Measurements from ENCODE around the gene ARHGEF2. TPM values are rescaled to one million over a fixed set of nuclear protein-coding genes. Genes with fewer than 3 reads are reported as not detected.
A peak's percentile ranks its signal among the peaks of the same experiment; 100 is the strongest.

Gene ARHGEF2
- total and polyA plus RNA-seq, 9 of the 15 experiments (the other 6 are each of a cell fraction or from before 2014, with no cell fraction given): 7.1 to 162 (median 62.2) TPM

DNA sequence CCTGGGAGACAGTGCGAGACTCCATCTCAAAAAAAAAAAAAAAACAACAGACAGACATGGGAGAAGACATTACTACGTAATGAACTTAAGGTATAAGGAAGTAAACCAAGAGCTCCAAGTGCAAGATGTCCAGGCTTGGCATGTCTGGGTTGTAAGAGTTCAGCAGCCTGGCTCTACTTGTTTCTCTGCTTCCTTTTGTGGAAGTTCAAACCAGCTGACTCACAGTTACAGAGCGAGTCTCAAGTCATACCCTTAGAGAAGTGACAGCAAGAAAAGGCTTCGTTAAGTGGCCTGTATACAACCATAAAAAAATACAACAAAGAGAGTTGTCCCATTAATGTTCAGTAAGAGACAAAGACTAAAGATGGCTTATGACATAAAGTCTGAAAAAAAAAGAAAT is 68.5 kb downstream of the ARHGEF2 start (continued):
- TF ChIP-seq FOSL1 (tag; conservative IDR thresholded peaks at IDR 0.05): 0 out of 2 replicates have a peak, but pooled peaks have one; percentile 3
- TF ChIP-seq ZSCAN32 (CRISPR knock-in tag; IDR thresholded peaks at IDR 0.05): no peak
- no peak for TF ChIP-seq TAF9B (IDR thresholded peaks at IDR 0.05; ENCODE audit: partially characterized antibody)
- no peak for TF ChIP-seq ZNF121 (CRISPR knock-in tag; conservative IDR thresholded peaks at IDR 0.05)
- no peak for TF ChIP-seq ZKSCAN8 (CRISPR knock-in tag; IDR thresholded peaks at IDR 0.05)
- TF ChIP-seq, protein P1, sequence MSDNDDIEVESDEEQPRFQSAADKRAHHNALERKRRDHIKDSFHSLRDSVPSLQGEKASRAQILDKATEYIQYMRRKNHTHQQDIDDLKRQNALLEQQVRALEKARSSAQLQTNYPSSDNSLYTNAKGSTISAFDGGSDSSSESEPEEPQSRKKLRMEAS (CRISPR knock-in tag; IDR thresholded peaks at IDR 0.05): no peak
- TF ChIP-seq FOXK2 (conservative IDR thresholded peaks at IDR 0.05 in 1 of 2, IDR thresholded peaks at IDR 0.05 in 1 of 2; ENCODE audit: low read depth in 2 of 2): peak; percentile 25 to 29; a peak in 2 of 4 replicates
- TF ChIP-seq FOXJ2 (tag; IDR thresholded peaks at IDR 0.05): no peak
- no peak for TF ChIP-seq HEY1 (CRISPR knock-in tag; IDR thresholded peaks at IDR 0.05; ENCODE audit: borderline replicate concordance)
- TF ChIP-seq MEF2D (tag; conservative IDR thresholded peaks at IDR 0.05; ENCODE audit: low read depth): no peak
- no peak for TF ChIP-seq PPARD (CRISPR knock-in tag; IDR thresholded peaks at IDR 0.05)
- TF ChIP-seq MAFG (tag; conservative IDR thresholded peaks at IDR 0.05): peak; percentile 73
- no peak for TF ChIP-seq ARNT (IDR thresholded peaks at IDR 0.05)
- no peak for TF ChIP-seq ZNF589 (CRISPR knock-in tag; IDR thresholded peaks at IDR 0.05; ENCODE audit: low read depth)
- TF ChIP-seq, protein P2, sequence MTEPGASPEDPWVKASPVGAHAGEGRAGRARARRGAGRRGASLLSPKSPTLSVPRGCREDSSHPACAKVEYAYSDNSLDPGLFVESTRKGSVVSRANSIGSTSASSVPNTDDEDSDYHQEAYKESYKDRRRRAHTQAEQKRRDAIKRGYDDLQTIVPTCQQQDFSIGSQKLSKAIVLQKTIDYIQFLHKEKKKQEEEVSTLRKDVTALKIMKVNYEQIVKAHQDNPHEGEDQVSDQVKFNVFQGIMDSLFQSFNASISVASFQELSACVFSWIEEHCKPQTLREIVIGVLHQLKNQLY (CRISPR knock-in tag; conservative IDR thresholded peaks at IDR 0.05): no peak
- TF ChIP-seq, protein P3, sequence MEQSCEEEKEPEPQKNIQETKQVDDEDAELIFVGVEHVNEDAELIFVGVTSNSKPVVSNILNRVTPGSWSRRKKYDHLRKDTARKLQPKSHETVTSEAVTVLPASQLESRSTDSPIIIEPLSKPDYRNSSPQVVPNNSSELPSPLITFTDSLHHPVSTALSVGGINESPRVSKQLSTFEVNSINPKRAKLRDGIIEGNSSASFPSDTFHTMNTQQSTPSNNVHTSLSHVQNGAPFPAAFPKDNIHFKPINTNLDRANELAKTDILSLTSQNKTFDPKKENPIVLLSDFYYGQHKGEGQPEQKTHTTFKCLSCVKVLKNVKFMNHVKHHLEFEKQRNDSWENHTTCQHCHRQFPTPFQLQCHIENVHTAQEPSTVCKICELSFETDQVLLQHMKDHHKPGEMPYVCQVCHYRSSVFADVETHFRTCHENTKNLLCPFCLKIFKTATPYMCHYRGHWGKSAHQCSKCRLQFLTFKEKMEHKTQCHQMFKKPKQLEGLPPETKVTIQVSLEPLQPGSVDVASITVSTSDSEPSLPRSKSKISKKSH (CRISPR knock-in tag; IDR thresholded peaks at IDR 0.05): no peak
- TF ChIP-seq NR2C1 (IDR thresholded peaks at IDR 0.05): no peak
- TF ChIP-seq NR2C1 (tag; IDR thresholded peaks at IDR 0.05): no peak
- TF ChIP-seq, protein P4, sequence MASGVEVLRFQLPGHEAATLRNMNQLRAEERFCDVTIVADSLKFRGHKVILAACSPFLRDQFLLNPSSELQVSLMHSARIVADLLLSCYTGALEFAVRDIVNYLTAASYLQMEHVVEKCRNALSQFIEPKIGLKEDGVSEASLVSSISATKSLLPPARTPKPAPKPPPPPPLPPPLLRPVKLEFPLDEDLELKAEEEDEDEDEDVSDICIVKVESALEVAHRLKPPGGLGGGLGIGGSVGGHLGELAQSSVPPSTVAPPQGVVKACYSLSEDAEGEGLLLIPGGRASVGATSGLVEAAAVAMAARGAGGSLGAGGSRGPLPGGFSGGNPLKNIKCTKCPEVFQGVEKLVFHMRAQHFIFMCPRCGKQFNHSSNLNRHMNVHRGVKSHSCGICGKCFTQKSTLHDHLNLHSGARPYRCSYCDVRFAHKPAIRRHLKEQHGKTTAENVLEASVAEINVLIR (CRISPR knock-in tag; IDR thresholded peaks at IDR 0.05): no peak
- peak; percentile 80 for TF ChIP-seq MAFK (IDR thresholded peaks at IDR 0.05; ENCODE audit: low read length)
- no peak for TF ChIP-seq ZNF764 (CRISPR knock-in tag; IDR thresholded peaks at IDR 0.05; ENCODE audit: low read depth)
- no peak for TF ChIP-seq FIP1L1 (IDR thresholded peaks at IDR 0.05; ENCODE audit: low read depth, low read length, poor library complexity, severe bottlenecking)
- TF ChIP-seq TAF1 (IDR thresholded peaks at IDR 0.05; ENCODE audit: control insufficient read depth, extremely low read depth, insufficient read depth, low read length, severe bottlenecking): no peak
- TF ChIP-seq, protein P5, sequence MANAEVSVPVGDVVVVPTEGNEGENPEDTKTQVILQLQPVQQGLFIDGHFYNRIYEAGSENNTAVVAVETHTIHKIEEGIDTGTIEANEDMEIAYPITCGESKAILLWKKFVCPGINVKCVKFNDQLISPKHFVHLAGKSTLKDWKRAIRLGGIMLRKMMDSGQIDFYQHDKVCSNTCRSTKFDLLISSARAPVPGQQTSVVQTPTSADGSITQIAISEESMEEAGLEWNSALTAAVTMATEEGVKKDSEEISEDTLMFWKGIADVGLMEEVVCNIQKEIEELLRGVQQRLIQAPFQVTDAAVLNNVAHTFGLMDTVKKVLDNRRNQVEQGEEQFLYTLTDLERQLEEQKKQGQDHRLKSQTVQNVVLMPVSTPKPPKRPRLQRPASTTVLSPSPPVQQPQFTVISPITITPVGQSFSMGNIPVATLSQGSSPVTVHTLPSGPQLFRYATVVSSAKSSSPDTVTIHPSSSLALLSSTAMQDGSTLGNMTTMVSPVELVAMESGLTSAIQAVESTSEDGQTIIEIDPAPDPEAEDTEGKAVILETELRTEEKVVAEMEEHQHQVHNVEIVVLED (CRISPR knock-in tag; IDR thresholded peaks at IDR 0.05): no peak
- no peak for TF ChIP-seq ZNF232 (CRISPR knock-in tag; IDR thresholded peaks at IDR 0.05)
- no peak for TF ChIP-seq KLF16 (IDR thresholded peaks at IDR 0.05)

Measured in K562 (cell line).